NCI-H2029 (cell line): Measurements from ENCODE around the gene WFDC10B.
"Not testable (repeated sequence)": the region's sequence is repeated elsewhere in the genome, so short reads cannot be mapped to it uniquely, and the experiment has no call there.

Experiments
- DNase-seq: peaks from one replicate; lab custom pipeline; 2025; lab: John Stamatoyannopoulos, UW

Gene WFDC10B

DNA sequence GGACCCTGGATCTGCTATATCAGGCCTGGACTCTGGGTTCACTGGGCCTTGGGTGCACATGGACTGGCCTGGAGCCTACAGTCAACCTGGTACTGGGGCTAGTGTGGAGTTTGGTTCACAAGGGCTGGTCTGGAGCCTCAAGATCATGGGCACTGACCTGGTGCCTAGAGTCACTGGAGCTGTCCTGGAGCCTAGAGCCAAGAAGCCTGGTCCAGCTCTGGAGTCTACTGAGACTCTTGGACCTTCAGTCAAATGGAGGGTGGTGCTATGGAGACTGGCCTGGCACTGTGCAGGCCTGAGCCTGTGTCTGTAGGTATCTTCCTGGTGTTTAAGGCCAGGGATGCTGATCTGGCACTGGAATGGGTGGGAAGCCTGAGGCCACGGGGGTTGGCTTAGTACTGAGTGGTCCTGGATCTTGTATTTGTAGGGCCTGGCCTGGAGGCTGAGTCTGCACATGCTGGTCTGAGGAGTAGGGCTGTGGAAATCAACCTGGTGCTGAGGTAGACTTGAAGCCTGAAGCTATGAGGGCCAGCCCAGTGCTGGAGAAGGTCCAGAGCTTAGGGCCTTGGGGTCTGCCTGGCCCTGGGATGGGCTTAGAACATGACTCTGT is 57.3 kb downstream of the WFDC10B start:
- no peak for DNase-seq

DNA sequence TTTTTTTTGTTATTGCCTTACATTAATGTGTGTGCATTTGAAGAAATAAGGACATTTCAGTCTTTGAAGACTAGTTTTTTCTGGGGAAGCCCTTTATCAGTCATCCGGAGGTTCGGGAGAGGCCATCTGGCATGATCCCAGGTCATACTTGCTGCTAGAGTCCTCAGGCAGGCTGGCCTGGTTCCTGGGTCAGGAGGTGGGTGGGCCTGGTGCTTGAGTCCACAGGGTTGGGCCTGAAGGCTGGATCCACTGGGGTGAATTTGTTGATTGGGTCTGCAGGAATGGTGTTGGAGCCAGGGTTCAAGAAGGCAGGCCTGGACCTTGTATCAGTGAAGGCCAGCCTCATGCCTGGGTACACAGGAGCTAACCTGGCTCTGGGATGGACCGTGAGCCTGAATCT is 57.9 kb downstream of the WFDC10B start:
- DNase-seq, result no peak

DNA sequence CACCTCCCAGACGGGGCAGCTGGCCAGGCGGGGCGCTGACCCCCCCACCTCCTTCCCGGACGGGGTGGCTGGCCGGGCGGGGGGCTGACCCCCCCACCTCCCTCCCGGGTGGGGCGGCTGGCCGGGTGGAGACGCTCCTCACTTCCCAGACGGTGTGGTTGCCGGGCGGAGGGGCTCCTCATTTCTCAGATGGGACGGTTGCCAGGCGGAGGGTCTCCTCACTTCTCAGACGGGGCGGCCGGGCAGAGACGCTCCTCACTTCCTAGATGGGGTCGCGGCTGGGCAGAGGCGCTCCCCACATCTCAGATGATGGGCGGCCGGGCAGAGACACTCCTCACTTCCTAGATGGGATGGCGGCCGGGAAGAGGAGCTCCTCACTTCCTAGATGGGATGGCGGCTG is 59.0 kb downstream of the WFDC10B start:
- not testable (repeated sequence) for DNase-seq

DNA sequence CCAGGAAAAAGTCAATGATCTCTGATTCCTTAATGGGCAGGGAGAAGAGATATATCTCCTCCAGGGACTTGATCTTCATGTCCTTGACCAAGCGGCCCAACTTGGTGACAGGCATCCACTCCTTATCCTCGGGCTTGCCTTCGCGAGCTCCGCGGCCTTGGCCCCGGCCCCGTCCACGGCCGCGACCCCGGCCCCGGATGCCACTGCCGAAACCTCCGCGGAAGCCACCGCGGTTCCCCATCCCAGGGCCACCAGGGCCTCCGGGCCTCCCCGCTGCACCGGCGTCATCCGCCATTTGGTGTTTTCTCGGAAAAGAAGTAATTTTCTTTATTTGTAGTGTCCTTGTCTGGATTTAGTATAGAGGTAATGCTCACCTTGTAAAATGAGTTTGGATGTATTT is 63.7 kb downstream of the WFDC10B start:
- DNase-seq, result not testable (repeated sequence)

DNA sequence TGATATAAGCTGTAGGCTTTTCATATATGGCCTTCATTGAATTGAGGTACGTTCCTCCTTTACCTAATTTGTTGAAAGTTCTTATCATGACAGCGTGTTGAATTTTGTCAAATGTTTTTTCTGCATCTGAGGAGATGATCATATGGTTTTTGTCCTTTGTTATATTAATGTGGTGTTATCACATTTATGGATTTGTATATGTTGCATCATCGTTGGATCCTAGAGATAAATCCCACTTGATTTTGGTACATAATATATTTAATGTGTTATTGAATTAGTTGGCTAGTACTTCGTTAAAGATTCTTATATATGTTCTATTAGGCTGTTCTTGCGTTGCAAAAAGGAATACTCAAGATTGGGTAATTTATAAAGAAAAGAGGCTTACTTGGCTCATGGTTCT is 65.1 kb downstream of the WFDC10B start:
- DNase-seq, result no peak

DNA sequence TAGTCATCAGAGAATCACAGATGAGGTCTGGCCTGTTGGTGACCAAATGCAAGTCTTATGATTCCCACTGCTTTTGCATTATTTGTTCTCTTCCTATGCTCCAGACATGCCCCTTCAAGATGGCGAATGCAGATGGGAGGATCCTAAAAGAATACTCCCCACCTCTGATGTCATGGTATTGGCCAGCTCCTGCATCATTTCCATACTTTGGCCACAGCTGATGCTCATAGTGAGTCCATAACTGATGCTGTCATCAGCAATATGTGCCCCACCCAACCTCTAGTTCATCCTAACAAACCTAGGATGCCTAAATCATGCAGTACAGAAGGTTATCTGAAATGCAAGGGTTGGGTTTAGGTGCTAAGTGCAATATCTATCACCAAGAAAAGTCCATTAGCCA is 68.3 kb downstream of the WFDC10B start:
- DNase-seq, result no peak
